HG03558 (cell line): ENCODE data around the gene ABCB11.
"Not testable (repeated sequence)": the region's sequence is repeated elsewhere in the genome, so short reads cannot be mapped to it uniquely, and the experiment has no call there.

Source experiments
- ATAC-seq: cut with Tn5 transposase; IDR thresholded peaks from one replicate; pipeline ENCODE4 v1.9.1; 2021; ENCODE audit warnings: moderate number of reproducible peaks; ENCODE audit not compliant: unreplicated experiment; ENCODE audit errors: extremely low read depth

Gene ABCB11

DNA sequence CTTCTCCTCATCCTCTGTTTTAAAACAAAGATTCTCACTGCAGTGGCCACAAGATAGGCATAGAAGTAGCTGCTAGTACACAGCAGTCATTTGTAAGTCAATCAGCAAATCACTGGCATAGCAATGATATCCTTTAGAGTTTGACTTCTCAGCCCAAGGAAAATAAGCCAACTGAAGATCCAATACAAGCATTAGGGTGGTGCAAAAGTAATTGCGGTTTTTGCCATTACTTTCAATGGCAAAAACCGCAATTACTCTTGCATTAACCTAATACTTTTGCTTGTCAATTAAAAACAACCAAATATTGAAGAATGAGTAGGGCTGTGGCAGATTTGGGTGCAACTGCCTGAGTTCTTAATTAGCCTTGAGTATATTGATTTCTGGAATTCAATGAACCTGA is 127.2 kb downstream of the ABCB11 start:
- ATAC-seq, result no peak

GRCh38 chr2:168901003-168901402 is 130.1 kb downstream of the ABCB11 start, which contains the start of gene G6PC2:
Gene G6PC2, plus strand, starts transcription at chr2:168901291. Its CDS starts 41 bp downstream, at chr2:168901332.
- no peak for ATAC-seq

- no peak for ATAC-seq
These were observed 133.7 kb downstream of the ABCB11 start for GRCh38 chr2:168897449-168897848.

DNA sequence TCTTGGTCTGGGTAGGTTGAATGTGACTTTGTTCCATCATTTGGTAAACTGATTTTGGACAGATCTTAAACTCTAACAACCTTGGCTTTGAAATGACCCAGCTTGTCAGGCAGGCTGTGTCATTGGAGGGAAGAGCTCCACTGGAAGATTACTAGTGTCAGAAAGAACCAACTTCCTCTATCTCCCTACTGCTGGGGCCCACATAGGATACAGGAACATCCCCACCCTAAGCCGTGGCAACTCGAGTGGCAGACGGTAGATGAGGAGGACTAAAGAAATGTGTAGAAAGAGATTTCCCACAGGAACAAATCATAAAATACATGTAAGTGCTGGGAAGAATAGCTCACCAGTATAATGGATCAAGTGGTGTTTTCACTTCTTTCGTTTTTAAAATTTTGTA is 134.3 kb downstream of the ABCB11 start:
- no peak for ATAC-seq

DNA sequence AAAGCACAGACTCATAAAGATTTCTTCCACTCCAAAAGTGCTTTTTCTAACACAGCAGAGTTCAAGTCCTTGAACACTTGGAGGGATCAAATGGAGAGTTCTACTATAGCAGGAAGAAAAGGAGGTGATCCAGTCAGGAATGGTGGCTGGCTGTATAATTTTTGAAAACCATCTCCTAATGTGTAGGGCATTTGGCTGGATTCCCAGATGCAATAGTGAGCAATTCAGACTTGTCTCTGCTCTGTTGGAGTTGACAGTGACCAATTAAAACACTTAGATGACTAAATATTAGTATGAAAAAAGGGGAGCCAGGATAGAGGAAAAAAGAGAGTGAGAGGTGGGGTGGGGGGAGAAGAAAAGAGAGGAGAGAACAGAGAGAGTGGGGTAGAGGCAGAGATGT is 135.4 kb downstream of the ABCB11 start:
- ATAC-seq, result no peak

DNA sequence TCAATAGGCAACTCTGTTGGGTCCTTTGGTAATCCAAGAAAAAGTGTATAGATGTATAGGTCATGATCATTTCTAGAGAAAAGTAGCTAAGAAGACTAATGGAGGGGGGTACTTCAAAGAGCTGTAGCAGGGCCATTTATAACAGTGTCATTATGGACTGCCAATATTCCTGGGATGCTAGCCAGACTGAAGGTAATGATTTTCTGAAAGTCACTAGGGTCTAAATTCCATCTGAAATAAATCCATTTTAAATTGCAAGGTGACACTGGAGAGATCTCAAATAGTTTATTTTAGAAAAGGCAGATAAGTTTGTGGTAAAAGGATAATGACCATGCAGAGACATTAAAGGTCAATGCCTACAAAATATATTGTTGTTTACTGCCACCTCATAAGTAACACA is 136.4 kb downstream of the ABCB11 start:
- no peak for ATAC-seq

- no peak for ATAC-seq
These were observed 137.0 kb downstream of the ABCB11 start for GRCh38 chr2:168894101-168894500.

GRCh38 chr2:168892327-168892726 is 138.8 kb downstream of the ABCB11 start:
- no peak for ATAC-seq

GRCh38 chr2:168890006-168890782 is 140.9 kb downstream of the ABCB11 start, which contains the start of gene SPC25:
Gene SPC25, minus strand, starts transcription at chr2:168890430. Its CDS starts 911 bp downstream, at chr2:168889519.
- peak; percentile 100 for ATAC-seq

DNA sequence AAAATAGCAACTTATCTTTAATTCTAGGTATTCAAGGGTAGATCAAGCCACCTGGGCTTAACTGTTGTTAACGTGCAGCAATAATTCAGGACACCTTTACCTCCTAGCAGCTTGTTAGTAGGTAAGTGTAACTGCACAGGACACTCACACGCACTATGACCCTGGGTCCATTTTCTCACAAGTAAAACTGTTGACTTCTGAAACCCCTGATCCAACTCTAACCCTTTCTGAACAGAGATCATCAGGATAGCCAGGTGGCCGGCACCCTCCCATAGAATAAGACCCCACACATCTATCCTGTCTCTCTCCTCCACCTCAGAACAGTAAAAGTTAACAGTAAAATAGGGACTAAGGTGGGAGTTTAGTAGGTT is 141.5 kb downstream of the ABCB11 start:
- no peak for ATAC-seq

DNA sequence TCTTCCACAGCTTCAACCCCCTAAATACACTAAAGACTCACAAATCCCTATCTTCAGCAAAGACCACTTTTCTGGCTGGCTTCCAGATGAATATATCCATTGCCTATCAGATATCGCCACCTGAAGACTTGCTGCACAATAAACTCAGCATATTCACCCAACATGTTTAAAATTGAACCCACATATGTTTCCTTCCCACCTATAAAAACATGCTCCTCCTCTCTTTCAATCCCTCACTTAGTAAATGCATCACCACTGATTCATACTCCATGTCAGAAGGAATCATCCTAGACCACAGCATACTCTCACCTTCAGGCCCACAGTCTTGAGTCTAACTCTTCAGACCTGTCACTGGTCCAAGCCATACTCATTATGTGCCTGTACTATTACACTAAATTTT is 146.1 kb downstream of the ABCB11 start:
- ATAC-seq, result no peak

GRCh38 chr2:168882163-168882562 is 149.0 kb downstream of the ABCB11 start:
- ATAC-seq, result not testable (repeated sequence)

DNA sequence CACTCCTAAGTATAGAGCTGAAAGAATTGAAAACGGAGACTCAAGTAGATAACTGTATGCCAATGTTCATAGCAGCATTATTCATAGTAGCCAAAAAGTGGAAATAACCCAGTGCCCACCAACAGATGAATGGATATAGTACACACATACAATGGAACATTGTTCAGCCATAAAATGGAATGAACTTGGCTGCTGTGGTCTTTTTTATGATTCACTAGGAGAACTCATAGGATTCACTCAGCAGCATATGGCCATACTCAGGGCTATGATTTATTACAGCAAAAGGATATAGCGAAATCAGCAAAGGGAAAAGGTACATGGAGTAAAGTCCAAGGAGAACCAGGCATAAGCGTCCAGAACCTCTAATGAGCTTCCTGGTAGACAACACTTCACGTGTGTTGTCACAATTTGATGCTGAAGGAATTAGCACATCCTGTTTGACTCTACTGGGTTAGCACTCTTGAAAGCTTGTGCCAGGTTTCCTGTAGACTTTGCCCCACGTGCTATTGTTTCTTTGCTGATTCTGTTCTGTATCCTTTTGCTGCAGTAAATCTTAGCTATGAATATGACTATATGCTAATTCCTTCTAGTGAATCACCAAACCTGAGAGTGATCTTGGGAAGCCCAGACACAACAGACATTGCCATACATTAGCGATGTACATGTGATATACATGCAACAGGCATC is 156.6 kb downstream of the ABCB11 start:
- no peak for ATAC-seq

DNA sequence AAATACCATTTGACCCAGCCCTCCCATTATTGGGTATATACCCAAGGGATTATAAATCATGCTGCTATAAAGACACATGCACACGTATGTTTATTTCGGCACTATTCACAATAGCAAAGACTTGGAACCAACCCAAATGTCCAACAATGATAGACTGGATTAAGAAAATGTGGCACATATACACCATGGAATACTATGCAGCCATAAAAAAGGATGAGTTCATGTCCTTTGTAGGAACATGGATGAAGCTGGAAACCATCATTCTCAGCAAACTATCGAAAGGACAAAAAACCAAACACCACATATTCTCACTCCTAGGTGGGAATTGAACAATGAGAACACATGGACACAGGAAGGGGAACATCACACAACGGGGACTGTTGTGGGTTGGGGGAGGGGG is 160.3 kb downstream of the ABCB11 start:
- not testable (repeated sequence) for ATAC-seq
